HL-60 (cell line): ENCODE measurements around the gene NANOS2.
"Not testable (repeated sequence)": the region's sequence is repeated elsewhere in the genome, so short reads cannot be mapped to it uniquely, and the experiment has no call there.

Experiments used
- DNase-seq, 2 experiments: peaks; one replicate each; pipeline ENCODE4 v3.0.0-alpha.2; 2010 to 2020; ENCODE audit warnings: low read depth in 1 of 2, low spot score in 1 of 2
- H3K27ac ChIP-seq: fragments of 250-450 bp; sonication (Bioruptor Pico); replicated peaks from 2 replicates; pipeline ENCODE4 v1.5.1; 2020; ENCODE audit warnings: mild to moderate bottlenecking, moderate library complexity
- H3K27me3 ChIP-seq: fragments of 250-450 bp; sonication (Bioruptor Pico); 2 replicates; pipeline ENCODE4 v1.5.1; 2021; ENCODE audit warnings: mild to moderate bottlenecking, moderate library complexity; ENCODE audit not compliant: insufficient read depth, poor library complexity, severe bottlenecking
- H3K4me3 ChIP-seq: replicated peaks from 2 replicates; pipeline ENCODE4 v1.5.1; 2011; ENCODE audit warnings: mild to moderate bottlenecking, control low read depth, low read length; ENCODE audit not compliant: insufficient read depth
- CTCF ChIP-seq: IDR thresholded peaks from one replicate; pipeline ENCODE4 v1.5.1; 2011; ENCODE audit warnings: low read length, control low read depth, inconsistent platforms; ENCODE audit not compliant: insufficient read depth
- GABPA ChIP-seq: IDR thresholded peaks from 2 replicates; pipeline ENCODE4 v1.6.1; 2012; ENCODE audit warnings: low read depth
- POLR2AphosphoS5 ChIP-seq: IDR thresholded peaks from 2 replicates; pipeline ENCODE4 v1.6.1; 2012; ENCODE audit warnings: low read depth
- REST ChIP-seq: IDR thresholded peaks from 2 replicates; pipeline ENCODE4 v1.6.1; 2012; ENCODE audit warnings: low read depth; ENCODE audit not compliant: insufficient replicate concordance
- SPI1 ChIP-seq: IDR thresholded peaks from 2 replicates; pipeline ENCODE4 v1.6.1; 2012; ENCODE audit warnings: low read depth, mild to moderate bottlenecking, borderline replicate concordance

The NANOS2 gene

GRCh38 chr19:45899253-45899652 lies 15.3 kb downstream of the NANOS2 start:
- no peak overlapping the region for H3K27ac ChIP-seq
- no peak overlapping the region for H3K4me3 ChIP-seq
- no peaks in the 10 kb centered on the region for H3K27me3 ChIP-seq
- TF ChIP-seq CTCF (no peak), SPI1 (no peak), REST (no peak), POLR2AphosphoS5 (no peak), GABPA (no peak)
- no peak for DNase-seq

GRCh38 chr19:45897261-45897812 lies 17.2 kb downstream of the NANOS2 start:
- Histone ChIP-seq H3K27me3 (no peaks in the 10 kb centered on the region), H3K4me3 (no peak overlapping the region), H3K27ac (no peak overlapping the region)
- no peak for DNase-seq
- TF ChIP-seq SPI1 (no peak), CTCF (no peak), REST (no peak), POLR2AphosphoS5 (no peak), GABPA (no peak)

- not testable (repeated sequence) for H3K27ac ChIP-seq, H3K27me3 ChIP-seq, DNase-seq, H3K4me3 ChIP-seq
These were observed 18.5 kb downstream of the NANOS2 start for GRCh38 chr19:45895983-45896599.

GRCh38 chr19:45895519-45895972 lies 19.0 kb downstream of the NANOS2 start:
- no peak for DNase-seq
- H3K27ac ChIP-seq: no peak overlapping the region
- H3K27me3 ChIP-seq: no peaks in the 10 kb centered on the region
- H3K4me3 ChIP-seq: no peak overlapping the region
- TF ChIP-seq REST (no peak), POLR2AphosphoS5 (no peak), CTCF (no peak)
